Measurements from ENCODE around the gene LRRC46.
A peak's percentile ranks its signal among the peaks of the same experiment; 100 is the strongest.

LRRC46 gene

GRCh38 chr17:47831934-47832327 is 461 bp downstream of the LRRC46 start:
- DNase-seq (ENCODE audit: low read depth in 2 of 2) = no peak

GRCh38 chr17:47834756-47835155 is 3.3 kb downstream of the LRRC46 start:
- no peak for DNase-seq (ENCODE audit: low read depth in 2 of 2)

DNA sequence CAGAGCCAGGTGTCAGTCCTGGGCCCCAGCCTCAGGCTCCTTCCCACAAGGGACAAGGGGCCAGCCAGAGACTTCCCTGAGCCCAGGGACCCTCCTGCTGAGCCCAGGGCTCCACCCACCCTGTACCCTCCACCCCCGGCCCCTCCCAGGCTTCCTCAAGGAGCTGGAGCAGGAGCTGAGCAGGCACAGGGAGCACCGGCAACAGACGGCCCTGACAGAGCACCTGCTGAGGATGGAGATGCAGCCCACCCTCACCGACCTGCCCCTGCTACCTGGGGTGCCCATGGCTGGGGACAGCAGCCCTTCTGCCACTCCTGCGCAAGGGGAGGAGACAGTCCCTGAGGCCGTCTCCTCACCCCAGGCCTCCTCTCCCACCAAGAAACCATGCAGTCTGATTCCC is 5.1 kb downstream of the LRRC46 start:
- no peak for DNase-seq (ENCODE audit: low read depth in 2 of 2)

- no peak for DNase-seq (ENCODE audit: low read depth in 2 of 2)
Observed at GRCh38 chr17:47837401-47838039, 6.0 kb downstream of the LRRC46 start.

GRCh38 chr17:47838636-47839035 is 7.2 kb downstream of the LRRC46 start:
- no peak for DNase-seq (ENCODE audit: low read depth in 2 of 2)

DNA sequence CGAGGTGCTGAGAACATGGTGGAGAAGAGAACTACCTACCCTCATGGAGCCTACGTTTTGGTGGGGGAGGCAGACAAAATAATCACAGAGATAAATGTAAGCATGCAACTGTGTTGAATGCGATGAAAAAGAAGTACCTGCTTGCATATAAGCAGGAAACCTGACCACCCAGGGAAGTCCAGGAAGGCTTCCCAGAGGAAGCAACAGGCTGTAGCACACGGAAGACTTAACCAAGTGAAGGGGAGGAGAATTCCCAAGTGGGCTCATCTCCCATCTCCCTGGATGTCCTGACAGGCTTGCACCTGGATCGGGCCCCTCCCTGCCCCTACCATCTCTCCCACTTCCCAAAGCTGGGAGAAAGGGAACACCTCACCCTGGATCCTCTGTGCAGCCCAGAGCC is 7.6 kb downstream of the LRRC46 start:
- no peak for DNase-seq (ENCODE audit: low read depth in 2 of 2)

DNA sequence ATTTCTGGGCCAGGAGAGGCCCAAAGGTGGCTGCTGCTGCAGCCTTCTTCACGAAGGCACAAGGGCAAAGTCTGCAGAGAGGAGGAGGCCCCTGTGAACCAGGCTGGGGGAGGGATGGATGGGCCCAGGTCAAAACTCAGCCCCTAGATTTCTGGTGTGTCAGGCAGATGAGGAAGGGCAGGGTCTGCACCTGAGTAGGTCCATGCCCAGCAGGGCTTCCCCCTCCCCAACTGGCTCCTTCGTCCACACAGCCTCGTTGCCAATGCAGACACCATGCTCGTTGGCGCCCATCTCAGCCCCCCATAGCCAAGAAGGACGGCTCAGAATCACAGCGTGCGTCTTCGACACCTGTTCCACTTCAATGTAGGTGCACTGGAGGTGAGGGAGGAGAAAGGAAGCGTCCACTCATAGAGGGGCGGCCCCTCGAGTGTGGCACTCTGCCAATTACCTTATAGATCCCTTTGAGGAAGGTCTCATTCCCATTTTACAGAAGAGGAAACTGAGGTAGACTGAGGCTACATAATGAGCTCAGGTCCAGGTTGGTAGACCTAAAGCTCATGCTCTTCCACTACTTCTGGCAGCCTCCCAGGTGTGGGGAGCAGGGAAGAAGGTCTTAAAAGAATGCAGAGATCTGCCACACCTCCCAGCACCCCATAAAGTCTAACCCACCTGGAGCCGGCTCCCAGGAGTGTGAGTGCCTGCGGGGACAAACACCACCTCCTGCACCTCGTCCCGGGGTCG is 8.7 kb downstream of the LRRC46 start:
- DNase-seq (ENCODE audit: low read depth in 2 of 2) = no peak

GRCh38 chr17:47840742-47841487 is 9.4 kb downstream of the LRRC46 start, which contains the start of gene SCRN2:
TSS of gene SCRN2 (minus strand) at chr17:47841273. CDS start at chr17:47840843, 430 bp downstream.
- DNase-seq (ENCODE audit: low read depth in 2 of 2) = peak; percentile 45 to 46

DNA sequence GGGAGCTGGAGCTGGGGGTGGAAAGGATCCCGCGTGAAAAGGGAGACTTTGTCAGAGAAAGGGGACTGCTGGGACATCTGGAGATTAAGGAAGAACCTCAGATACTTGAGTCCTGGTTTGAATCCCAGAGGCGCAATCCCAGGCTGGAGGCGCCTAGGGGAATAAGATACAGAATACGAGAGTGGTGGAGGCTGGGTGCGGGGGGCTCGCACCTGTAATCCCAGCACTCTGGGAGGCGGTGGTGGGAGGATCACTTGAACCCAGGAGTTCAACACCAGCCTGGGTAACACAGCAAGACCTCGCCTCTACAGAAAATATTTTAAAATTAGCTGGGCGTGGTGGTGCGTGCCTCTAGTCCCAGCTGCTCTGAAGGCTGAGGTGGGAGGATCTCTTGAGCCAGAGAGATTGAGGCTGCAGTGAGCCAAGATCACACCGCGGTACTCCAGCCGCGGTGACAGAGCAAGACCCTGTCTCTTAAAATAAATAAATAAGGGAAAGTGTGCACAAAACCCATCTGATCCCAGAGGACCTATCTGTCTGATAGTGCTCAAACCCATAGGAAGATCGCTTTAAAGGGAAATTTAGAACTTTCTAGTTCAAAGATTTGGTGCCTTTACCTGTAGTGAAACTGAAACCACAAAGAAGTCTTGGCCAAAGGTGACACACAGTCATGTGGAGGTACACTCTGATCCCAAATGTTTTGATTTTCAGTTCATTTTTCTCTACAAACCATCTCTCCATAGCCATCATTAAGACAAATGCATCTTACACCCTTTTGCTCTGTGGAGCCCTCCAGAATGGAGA is 10.2 kb downstream of the LRRC46 start:
- DNase-seq (ENCODE audit: low read depth in 2 of 2) = no peak

GRCh38 chr17:47843391-47843730 is 11.9 kb downstream of the LRRC46 start:
- no peak for DNase-seq (ENCODE audit: low read depth in 2 of 2)

DNA sequence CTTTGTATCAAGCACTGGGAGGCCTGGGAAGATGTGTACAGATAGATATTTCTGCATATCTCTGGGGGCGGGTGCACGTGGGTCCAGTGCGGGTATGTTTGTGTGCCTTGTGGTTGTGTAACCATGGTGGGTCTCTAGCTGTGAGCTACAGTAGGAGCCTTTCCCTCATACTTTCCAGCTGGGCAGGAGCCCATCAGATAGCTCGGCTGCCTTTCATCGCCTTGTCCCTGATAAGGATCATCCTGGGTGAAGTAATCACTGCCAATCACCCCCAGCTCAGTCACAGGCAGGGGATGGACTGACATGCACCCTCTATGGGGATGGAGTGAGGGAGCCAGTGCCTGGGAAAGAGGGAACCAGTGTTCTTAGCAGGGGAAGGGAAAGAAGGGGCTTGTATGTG is 12.8 kb downstream of the LRRC46 start:
- no peak for DNase-seq (ENCODE audit: low read depth in 2 of 2)

DNA sequence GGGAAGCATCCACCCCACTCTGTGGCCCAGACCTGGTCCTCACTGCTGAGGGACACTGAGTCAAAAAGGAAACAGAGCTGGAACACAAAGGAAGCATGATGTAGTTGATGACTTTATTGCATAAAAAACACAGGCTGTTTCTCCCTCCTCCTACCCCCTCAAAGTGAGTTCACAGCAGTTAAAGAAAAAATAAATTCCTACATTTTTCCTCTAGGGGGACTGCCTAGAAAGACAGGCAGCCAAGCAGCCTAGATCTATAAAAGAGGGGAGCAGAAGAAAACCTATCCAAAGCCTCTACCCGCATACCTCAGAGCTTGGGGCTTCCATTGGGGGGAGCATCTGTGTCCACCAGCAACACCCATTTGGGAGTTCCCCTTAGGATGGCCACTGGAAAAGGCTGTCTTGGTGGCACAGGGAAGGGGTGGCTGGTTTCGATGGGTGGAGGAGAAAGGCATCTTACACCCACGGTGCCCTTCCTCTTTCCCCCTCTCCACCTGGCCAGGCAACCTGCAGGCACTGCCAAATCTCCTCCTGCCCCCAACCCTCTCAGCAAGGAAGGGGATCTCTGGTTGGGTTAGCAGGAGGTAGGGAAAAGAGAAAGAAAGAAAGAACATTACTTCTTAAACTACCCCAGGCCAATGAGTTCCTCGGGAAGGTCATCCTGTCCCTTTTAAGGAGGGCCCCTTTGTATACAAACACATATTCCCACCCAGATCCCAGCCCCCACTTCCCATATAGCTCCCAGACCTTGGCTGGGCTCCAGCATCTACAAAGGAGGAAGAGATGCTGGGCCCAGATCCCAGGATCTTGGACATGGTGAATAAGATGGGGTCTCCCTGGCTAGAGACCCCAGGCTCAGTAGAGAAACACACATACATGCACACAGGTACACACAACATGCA is 13.6 kb downstream of the LRRC46 start:
- DNase-seq (ENCODE audit: low read depth in 2 of 2) = no peak

- DNase-seq (ENCODE audit: low read depth in 2 of 2) = no peak
Observed at GRCh38 chr17:47845716-47846075, 14.2 kb downstream of the LRRC46 start.

DNA sequence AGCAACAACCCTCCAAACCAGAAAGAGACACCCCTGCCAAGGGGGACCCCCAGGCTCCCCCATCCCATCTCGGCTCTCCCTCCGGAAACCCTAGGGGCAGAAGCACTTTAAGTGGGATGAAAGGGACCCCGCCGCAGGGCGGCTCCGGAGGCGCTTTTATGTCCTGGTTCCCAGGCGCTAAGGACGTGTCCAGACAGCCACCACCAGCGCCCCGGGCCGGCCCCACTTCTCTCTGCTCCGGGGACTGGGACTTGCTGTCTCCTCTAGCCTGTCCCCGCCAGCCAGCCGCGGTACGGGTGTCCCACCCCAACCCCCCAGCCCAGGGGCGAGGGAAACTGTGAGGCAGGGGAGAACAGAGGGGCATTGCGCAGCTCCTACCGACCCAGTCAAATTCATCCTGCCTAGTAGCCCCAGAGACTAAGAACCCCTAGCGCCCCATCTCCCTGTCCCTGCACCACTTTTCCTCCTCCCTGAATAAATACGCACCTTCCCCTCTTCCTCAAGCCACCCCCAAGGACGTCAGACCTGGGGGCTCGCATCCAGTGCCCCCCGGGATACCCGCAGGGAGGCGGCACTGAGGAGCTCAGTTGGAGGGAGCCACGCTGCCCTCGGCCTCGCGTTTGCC is 15.4 kb downstream of the LRRC46 start:
- DNase-seq (ENCODE audit: low read depth in 2 of 2) = no peak

GRCh38 chr17:47847341-47848197 is 16.1 kb downstream of the LRRC46 start:
- no peak for DNase-seq (ENCODE audit: low read depth in 2 of 2)

GRCh38 chr17:47848198-47848513 is 16.7 kb downstream of the LRRC46 start:
- DNase-seq (ENCODE audit: low read depth in 2 of 2) = no peak

GRCh38 chr17:47850373-47850691 is 18.9 kb downstream of the LRRC46 start:
- no peak for DNase-seq (ENCODE audit: low read depth in 2 of 2)

DNA sequence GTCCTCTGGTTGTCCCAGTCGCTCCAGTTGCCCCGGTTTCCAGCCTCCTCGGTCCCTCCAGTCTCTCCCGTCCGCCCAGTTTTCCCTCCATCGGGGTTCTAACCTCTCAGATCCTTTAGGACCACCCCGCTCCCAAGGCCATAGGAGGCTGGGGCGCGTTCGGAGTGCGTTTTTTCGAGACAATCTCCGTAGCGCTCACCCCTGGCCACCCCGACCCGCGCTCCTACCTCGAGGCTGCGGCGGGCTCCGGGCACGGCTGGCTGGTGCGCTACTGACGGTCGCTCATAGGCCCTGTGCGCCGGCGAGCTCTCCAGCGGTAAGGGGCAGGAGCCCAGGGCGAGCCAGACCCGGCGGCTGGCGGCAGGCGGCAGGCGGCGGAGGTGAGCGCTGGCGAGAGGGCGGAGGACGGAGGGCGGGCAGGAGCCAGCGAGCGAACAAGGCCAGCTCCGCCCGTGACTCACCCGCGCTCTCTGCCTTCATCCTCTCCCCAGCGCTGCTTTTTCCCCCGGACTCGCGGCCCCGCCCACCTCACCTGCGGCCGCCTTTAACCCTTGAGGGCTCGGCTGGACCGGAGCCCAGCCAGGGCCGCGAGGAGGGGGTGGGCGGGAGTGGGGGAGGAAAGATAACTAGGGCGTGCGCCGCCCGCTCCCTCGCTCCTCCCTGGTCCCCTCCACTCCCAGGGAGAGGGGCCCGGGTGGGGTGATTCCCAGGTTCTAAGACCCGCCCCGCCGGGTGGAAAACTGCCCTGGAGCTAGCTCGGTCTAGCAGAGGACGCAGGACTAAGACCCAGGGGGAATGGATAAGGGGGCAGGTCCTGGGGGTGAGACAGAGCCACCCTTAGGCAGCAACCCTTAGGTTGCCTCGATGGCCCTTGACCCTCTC is 19.5 kb downstream of the LRRC46 start, which contains the start of gene SP6:
SP6 (minus strand) TSS at position 472 of the 882 bp plus-strand sequence. CDS start 2,734 bp downstream, outside the sequence.
- DNase-seq (ENCODE audit: low read depth in 2 of 2) = no peak

DNA sequence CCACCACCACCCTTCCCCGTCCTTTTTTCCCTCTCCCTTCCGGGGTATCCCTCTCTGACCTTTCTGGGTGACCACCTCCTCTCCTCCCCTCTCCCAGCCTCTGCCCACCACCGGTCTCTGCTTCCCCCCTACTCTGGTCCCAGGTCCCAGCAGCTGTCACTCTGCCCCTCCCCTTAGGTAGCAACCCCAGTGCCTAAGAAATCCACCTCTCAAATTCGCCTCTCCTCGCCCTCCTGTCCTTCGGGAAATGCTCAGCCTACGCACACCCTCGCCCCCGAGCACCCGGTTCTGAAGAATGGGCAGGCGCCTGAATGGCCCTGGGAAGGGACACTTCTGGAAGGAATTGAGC is 20.3 kb downstream of the LRRC46 start:
- no peak for DNase-seq (ENCODE audit: low read depth in 2 of 2)
